Mesodermal cell (in vitro differentiated cells): ENCODE measurements around the gene SRSF6.
"Not testable (repeated sequence)": the region's sequence is repeated elsewhere in the genome, so short reads cannot be mapped to it uniquely, and the experiment has no call there.

ENCODE experiments used
- H3K27ac ChIP-seq: 2 replicates; pipeline ENCODE4 v1.7.0; 2013; ENCODE audit warnings: mild to moderate bottlenecking, low read depth, low read length, moderate library complexity; ENCODE audit not compliant: severe bottlenecking
- H3K36me3 ChIP-seq: 2 replicates; pipeline ENCODE4 v1.7.1; 2013; ENCODE audit warnings: mild to moderate bottlenecking, low read length, moderate library complexity; ENCODE audit not compliant: control insufficient read depth, insufficient read depth
- H3K4me1 ChIP-seq: one replicate; pipeline ENCODE4 v1.7.1; 2013; ENCODE audit warnings: mild to moderate bottlenecking, low read length; ENCODE audit not compliant: insufficient read depth, control insufficient read depth, poor library complexity, severe bottlenecking
- H3K4me3 ChIP-seq: 2 replicates; pipeline ENCODE4 v1.7.0; 2013; ENCODE audit warnings: low read length, control low read depth, mild to moderate bottlenecking; ENCODE audit not compliant: insufficient read depth, poor library complexity, severe bottlenecking; ENCODE audit errors: extremely low read depth
- H3K9me3 ChIP-seq: 2 replicates; pipeline ENCODE4 v1.7.1; 2013; ENCODE audit warnings: mild to moderate bottlenecking, low read length, moderate library complexity; ENCODE audit not compliant: control insufficient read depth
- WGBS, 2 experiments: methylation state at CpG; one replicate each; pipeline ENCODE4 v1.1.5; 2013; ENCODE audit warnings: missing lambda C conversion rate in 2 of 2; ENCODE audit not compliant: insufficient coverage in 2 of 2; 5-methylcytosine and 5-hydroxymethylcytosine counted together

SRSF6 gene

DNA sequence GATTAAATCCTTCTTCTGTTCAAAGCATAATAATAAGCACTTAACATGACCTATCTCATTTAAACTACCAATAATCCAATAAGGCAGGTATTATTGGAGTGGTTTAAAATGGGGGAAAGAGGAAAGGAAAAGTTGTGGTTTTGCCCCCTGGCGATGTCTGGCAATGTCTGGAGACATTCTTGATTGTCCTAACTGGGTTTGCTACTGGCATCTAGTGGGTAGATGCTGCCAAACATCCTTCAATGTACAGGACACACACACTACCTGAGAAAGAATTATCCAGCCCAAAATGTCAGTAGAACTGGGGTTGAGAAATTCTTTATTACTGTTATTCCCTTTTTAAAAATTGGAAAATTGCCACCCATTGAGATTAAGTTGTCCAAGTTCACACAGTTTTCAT, 25.2 kb upstream of the SRSF6 start:
- 100% methylated on average over 1 of the region's 1 CpG; no CpG with 5 or more reads in 1 of the 2 experiments for WGBS, 2 experiments
- no peak overlapping the region for H3K27ac ChIP-seq
- H3K4me1 ChIP-seq, result no peaks in the 10 kb centered on the region

DNA sequence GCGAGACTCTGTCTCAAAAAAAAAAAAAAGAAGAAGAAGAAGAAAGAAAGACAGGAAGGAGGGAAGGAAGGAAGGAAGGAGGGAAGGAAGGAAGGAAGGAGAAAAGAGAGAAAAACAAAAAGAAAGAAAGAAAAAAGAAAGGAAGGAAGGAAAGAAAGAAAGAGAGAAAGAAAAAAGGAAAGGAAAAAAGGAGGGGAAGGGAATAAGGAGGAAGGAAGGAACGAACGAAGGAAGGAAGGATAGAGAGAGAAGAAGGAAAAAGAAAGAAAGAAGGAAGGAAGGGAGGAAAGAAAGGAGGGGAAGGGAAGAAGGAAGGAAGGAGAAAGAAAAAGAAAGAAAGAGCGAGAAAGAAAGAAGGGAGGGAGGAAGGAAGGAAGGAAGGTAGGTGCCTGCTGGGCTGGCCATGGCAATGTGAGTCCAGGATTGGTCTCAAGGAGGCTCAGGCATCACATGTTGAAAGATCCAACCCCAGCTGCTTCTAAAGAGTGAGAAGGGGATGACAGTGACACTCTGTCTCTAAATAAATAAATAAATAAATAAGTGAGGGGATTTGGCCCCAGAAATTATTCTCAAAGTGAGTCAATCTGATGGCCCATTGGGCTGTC, 24.3 kb upstream of the SRSF6 start:
- H3K27ac ChIP-seq, result no peak overlapping the region
- 73 to 78% methylated on average over 3 to 4 of the region's 4 CpGs for WGBS, 2 experiments
- no peaks in the 10 kb centered on the region for H3K36me3 ChIP-seq
- no peaks in the 10 kb centered on the region for H3K9me3 ChIP-seq
- H3K4me1 ChIP-seq, result no peaks in the 10 kb centered on the region
- H3K4me3 ChIP-seq, result no peak overlapping the region

More for the DNA sequence above, 25.2 kb upstream of the SRSF6 start:
- no peaks in the 10 kb centered on the region for H3K9me3 ChIP-seq
- no peaks in the 10 kb centered on the region for H3K36me3 ChIP-seq
- H3K4me3 ChIP-seq, result no peak overlapping the region

DNA sequence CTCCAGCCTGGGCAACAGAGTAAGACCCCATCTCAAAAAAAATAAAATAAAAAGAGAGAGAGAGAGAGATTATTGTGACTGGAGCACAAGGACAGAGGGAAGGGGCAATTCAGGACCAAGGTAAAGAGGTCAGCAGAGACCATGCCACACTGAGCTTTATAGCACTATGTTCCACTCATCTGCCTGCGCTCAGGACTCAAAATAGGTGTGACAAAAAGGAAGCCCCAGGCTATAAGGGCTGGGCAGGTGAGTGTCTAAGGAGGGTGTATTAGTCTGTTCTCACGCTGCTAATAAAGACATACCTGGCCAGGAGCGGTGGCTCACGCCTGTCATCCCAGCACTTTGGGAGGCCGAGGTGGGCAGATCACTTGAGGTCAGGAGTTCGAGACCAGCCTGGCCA, 23.1 kb upstream of the SRSF6 start:
- Histone ChIP-seq H3K36me3 (no peaks in the 10 kb centered on the region), H3K27ac (no peak overlapping the region), H3K9me3 (no peaks in the 10 kb centered on the region), H3K4me3 (no peak overlapping the region), H3K4me1 (no peaks in the 10 kb centered on the region)
- WGBS, 2 experiments, result 87% methylated on average over 3 to 5 of the region's 6 CpGs

GRCh38 chr20:43438578-43439316, 18.9 kb upstream of the SRSF6 start:
- H3K4me3 ChIP-seq, result no peak overlapping the region
- 90 to 91% methylated on average over 2 to 4 of the region's 7 CpGs for WGBS, 2 experiments
- H3K9me3 ChIP-seq, result no peaks in the 10 kb centered on the region
- no peaks in the 10 kb centered on the region for H3K36me3 ChIP-seq
- H3K27ac ChIP-seq, result no peak overlapping the region
- H3K4me1 ChIP-seq, result no peaks in the 10 kb centered on the region

DNA sequence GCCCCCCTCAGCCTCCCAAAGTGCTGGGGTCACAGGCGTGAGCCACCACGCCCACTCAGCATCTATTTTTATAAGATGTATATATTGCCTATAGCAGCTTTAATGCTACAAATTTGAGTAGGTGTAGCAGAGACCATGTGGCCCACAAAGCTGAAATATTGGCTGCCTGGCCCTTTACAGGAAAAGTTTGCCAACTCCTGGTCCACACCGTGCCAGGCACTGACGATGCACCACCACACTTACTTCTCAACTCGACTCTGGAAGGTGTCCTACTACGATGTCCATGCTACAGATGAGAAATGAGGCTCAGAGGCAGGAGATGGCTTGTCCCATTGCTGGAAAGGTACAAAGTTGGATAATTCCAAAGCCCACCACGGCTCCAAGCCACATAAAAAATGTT, 17.2 kb upstream of the SRSF6 start:
- H3K36me3 ChIP-seq, result no peaks in the 10 kb centered on the region
- WGBS, 2 experiments, result 82 to 100% methylated on average over 1 to 3 of the region's 7 CpGs
- no peak overlapping the region for H3K4me3 ChIP-seq
- H3K4me1 ChIP-seq, result no peaks in the 10 kb centered on the region
- H3K27ac ChIP-seq, result no peak overlapping the region
- no peaks in the 10 kb centered on the region for H3K9me3 ChIP-seq

DNA sequence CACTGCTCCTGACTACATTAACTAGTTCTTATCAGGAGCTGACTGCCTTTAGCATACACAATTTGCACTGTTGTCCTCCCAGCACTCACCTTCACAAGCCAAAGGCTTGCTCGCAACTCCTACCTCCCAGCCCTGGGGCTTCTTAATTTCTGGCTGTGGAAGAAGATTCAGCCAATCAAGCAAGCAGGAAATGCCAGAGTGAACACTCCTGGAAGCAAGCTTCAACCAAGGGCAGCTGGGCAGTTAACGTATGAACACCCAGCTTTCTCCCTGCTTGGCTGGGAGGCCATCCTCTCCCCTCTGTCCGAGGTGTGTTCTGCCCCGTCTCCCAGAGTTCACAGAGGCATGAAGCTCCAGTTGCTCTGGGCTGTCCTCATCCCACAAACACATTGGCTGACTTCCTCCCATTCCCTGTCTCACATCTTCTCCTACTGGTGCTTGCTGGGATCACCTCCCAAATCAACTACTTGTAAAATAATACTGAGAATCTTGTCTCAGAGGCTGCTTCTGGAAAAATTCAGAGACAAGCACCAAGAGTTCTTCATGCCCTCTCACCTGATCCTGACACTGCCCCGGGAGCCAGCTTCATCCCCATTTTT, 15.3 kb upstream of the SRSF6 start:
- H3K36me3 ChIP-seq, result no peaks in the 10 kb centered on the region
- 73 to 79% methylated on average over 5 of the region's 5 CpGs for WGBS, 2 experiments
- no peaks in the 10 kb centered on the region for H3K4me1 ChIP-seq
- no peak overlapping the region for H3K27ac ChIP-seq
- no peaks in the 10 kb centered on the region for H3K9me3 ChIP-seq
- H3K4me3 ChIP-seq, result no peak overlapping the region

GRCh38 chr20:43444107-43444506, 13.6 kb upstream of the SRSF6 start:
- no peak overlapping the region for H3K4me3 ChIP-seq
- 72 to 73% methylated on average over 5 to 7 of the region's 9 CpGs for WGBS, 2 experiments
- no peaks in the 10 kb centered on the region for H3K36me3 ChIP-seq
- no peaks in the 10 kb centered on the region for H3K4me1 ChIP-seq
- H3K27ac ChIP-seq, result no peak overlapping the region
- H3K9me3 ChIP-seq, result no peaks in the 10 kb centered on the region

DNA sequence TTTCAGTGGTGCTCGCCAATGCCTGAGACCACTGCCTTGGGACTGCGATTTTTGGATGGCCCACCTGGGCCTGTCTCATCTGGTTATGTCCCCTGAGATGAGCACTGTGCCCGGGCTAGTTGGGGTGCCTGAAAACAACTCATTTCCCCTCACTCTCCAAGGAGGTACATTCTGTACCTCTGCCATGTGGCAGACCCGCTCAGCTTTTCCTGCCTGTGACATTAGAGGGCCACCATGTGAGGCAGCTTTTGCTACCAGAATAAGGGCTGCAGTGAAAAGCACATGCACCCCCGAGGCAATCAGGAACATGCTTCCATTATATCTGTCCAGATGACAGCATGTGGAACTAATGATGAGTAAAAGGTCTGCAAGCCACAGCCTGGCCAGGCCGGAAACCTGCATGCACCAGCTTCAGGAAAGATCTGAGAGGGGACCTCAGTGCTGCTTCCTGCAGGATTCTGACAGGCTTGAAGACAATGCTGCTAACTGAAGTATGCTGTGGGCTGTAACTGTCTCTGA, 11.3 kb upstream of the SRSF6 start:
- Histone ChIP-seq H3K27ac (no peak overlapping the region), H3K4me3 (no peak overlapping the region), H3K36me3 (no peaks in the 10 kb centered on the region), H3K4me1 (no peaks in the 10 kb centered on the region), H3K9me3 (no peaks in the 10 kb centered on the region)
- WGBS, 2 experiments, result 79 to 80% methylated on average over 5 of the region's 6 CpGs

DNA sequence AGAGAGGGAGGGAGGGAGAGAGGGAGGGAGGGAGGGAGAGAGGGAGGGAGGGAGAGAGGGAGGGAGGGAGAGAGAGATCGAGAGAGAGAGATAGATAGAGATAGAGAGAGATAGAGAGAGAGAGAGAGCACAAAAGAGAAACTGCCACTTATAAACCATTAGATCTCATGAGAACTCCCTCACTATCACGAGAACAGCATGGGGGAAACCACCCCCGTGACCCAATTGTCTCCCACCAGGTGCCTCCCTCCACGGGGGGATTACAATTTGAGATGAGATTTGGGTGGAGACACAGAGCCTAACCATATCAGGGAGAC, 9.3 kb upstream of the SRSF6 start:
- 43% methylated on average over 1 of the region's 4 CpGs; no CpG with 5 or more reads in 1 of the 2 experiments for WGBS, 2 experiments
- H3K36me3 ChIP-seq, H3K27ac ChIP-seq, H3K9me3 ChIP-seq, H3K4me1 ChIP-seq, H3K4me3 ChIP-seq: not testable (repeated sequence)

DNA sequence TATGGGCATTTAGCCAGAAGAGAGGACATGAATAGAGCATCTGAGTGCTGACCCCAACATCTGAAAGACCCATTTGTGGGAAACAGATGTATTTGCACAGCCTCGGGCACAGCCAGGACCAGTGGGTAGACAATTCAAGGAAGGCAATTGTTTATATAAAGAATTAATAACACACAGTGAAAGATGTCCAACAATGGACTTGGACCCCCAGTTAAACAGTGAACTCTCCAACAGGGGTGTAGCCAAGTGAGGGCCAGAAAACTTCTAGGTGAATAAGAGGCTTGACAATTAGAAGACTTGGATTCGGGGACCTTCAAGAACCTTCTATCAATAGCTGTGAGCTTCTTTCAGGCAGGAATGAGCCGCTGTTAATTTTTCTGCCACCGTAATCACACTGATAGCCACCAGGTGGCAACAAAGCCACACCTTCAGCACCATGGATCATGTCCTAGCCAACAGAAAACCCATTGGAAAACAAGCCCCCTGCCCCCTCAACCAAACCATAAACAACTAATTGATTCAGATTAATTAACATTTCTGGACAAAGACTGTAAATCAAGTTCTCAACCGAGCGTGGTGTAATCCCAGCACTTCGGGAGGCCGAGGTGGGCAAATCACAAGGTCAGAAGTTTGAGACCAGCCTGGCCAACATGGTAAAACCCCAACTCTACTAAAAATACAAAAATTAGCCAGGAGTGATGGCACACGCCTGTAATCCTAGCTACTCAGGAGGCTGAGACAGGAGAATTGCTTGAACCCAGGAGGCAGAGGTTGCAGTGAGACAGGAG, 8.8 kb upstream of the SRSF6 start:
- Histone ChIP-seq H3K27ac (no peak overlapping the region), H3K4me3 (no peak overlapping the region), H3K4me1 (no peaks in the 10 kb centered on the region), H3K9me3 (no peaks in the 10 kb centered on the region), H3K36me3 (no peaks in the 10 kb centered on the region)
- 22 to 31% methylated on average over 8 of the region's 9 CpGs for WGBS, 2 experiments
